NB4 (cell line): ENCODE data around the gene NUAK1.

ENCODE experiments used
- CTCF ChIP-seq: IDR thresholded peaks from one replicate; pipeline ENCODE4 v1.5.1; 2012; ENCODE audit warnings: low read depth, low read length
- POLR2A ChIP-seq: IDR thresholded peaks from 2 replicates; pipeline ENCODE4 v1.6.1; 2011; ENCODE audit warnings: mild to moderate bottlenecking; ENCODE audit not compliant: insufficient read length; ENCODE audit errors: extremely low read depth

- TF ChIP-seq CTCF (no peak), POLR2A (no peak)
Measured at GRCh38 chr12:106160915-106161314, 22.2 kb upstream of the NUAK1 start.
